GM12878 (cell line): ENCODE measurements around the gene BAG3. TPM values are rescaled to one million over a fixed set of nuclear protein-coding genes. Genes with fewer than 3 reads are reported as not detected.

Experiments
- ATF7 ChIP-seq: fragments of 450-650 bp; IDR thresholded peaks from 2 replicates; pipeline ENCODE4 v1.6.1; 2016; ENCODE audit warnings: low read depth, mild to moderate bottlenecking
- EP300 ChIP-seq, 2 experiments: fragments of 150-350 bp in 1 of 2; IDR thresholded peaks; 2 replicates each; pipeline ENCODE4 v1.6.1; 2011 to 2012; ENCODE audit warnings: low read depth in 2 of 2, low read length in 2 of 2, borderline replicate concordance in 1 of 2, improper control_type of control experiment in 1 of 2, inconsistent platforms in 1 of 2; ENCODE audit not compliant: control insufficient read depth in 1 of 2
- FOXK2 ChIP-seq: fragments of 450-650 bp; IDR thresholded peaks from 2 replicates; pipeline ENCODE4 v1.6.1; 2017; ENCODE audit warnings: mild to moderate bottlenecking, moderate library complexity
- LARP7 ChIP-seq: fragments of 450-650 bp; IDR thresholded peaks from 2 replicates; pipeline ENCODE4 v1.6.1; 2017; ENCODE audit warnings: mild to moderate bottlenecking
- MEF2A ChIP-seq: IDR thresholded peaks from 2 replicates; pipeline ENCODE4 v1.6.1; 2011; ENCODE audit warnings: low read depth, mild to moderate bottlenecking, low read length, moderate library complexity; ENCODE audit not compliant: insufficient read depth
- RAD51 ChIP-seq: fragments of 450-650 bp; IDR thresholded peaks from 2 replicates; pipeline ENCODE4 v1.6.1; 2016; ENCODE audit warnings: moderate library complexity, mild to moderate bottlenecking, inconsistent platforms
- SIX5 ChIP-seq: IDR thresholded peaks from 2 replicates; pipeline ENCODE4 v1.6.1; 2011; ENCODE audit warnings: mild to moderate bottlenecking, low read depth, low read length, moderate library complexity; ENCODE audit not compliant: severe bottlenecking
- SMAD1 ChIP-seq: fragments of 450-650 bp; IDR thresholded peaks from 2 replicates; pipeline ENCODE4 v1.6.1; 2018; ENCODE audit warnings: mild to moderate bottlenecking, low read depth; ENCODE audit not compliant: partially characterized antibody
- SREBF1 ChIP-seq: IDR thresholded peaks from 2 replicates; pipeline ENCODE4 v1.6.1; 2012; ENCODE audit warnings: mild to moderate bottlenecking, low read length
- ZNF207 ChIP-seq: fragments of 450-650 bp; IDR thresholded peaks from 2 replicates; pipeline ENCODE4 v1.6.1; 2014; ENCODE audit warnings: antibody characterized with exemption, mild to moderate bottlenecking, borderline replicate concordance
- polyA plus RNA-seq, 11 experiments: library from polyadenylated mRNA; depleted of rRNA in 4 of 11; unstranded in 6 of 11; stranded (reverse) in 5 of 11; fragments of >200 nt; fragmentation: Nextera tagmentation in 4 of 11; fragmentation: Illumina TruSeq in 1 of 11; extraction: Ambion mirVana in 4 of 11; extraction: Trizol in 1 of 11; gene quantifications; 1 replicate in 1 of 11; 2 replicates in 10 of 11; pipeline versions ENCODE4 v1.2.1 to v1.2.3, GENCODE V29; 2011 to 2016; ENCODE audit warnings: inconsistent platforms in 2 of 11, missing spikeins in 2 of 11, low read depth in 1 of 11
- total RNA-seq, 4 experiments: library from RNA; depleted of rRNA in 3 of 4; stranded (reverse); fragments of >200 nt in 3 of 4; fragmentation: Illumina TruSeq in 1 of 4; extraction: Trizol in 1 of 4; gene quantifications; 2 replicates each; pipeline versions ENCODE4 v1.2.1 to v1.2.3, GENCODE V29; 2013 to 2021
- TF ChIP-seq, protein P1 (sequence below): IDR thresholded peaks from 2 replicates; pipeline ENCODE4 v1.6.1; 2012; ENCODE audit warnings: low read depth, low read length, improper control_type of control experiment
- TF ChIP-seq, protein P2 (sequence below): fragments of 450-650 bp; IDR thresholded peaks from 2 replicates; pipeline ENCODE4 v1.6.1; 2018; ENCODE audit warnings: mild to moderate bottlenecking, low read depth, moderate library complexity; ENCODE audit not compliant: partially characterized antibody

Gene BAG3
- total and polyA plus RNA-seq, 10 of the 15 experiments (the other 5 are each of a cell fraction or from before 2014, with no cell fraction given): 0.71 to 14.1 (median 4.3) TPM

DNA sequence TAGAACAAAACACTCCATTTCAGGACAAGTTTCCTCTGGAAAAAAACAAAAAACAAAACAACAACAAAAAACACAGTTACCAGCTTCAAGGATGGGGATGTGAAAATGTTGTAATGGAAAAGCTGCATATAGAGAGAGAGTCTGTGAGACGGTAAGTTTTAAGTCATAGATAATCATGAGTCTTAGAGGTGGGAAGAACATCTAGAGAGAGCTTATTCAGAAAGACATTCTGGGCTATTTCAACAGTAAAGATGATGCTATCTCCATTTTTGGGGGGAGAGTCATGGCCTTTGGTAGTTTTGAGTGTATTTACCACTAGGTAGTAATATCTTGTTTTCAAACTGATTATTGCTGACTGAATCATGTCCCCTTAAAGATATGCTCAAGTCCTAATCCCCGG, 51.4 kb downstream of the BAG3 start (continued):
- peak; percentile 14 to 59; a peak in 1 of 4 replicates for TF ChIP-seq EP300 (IDR thresholded peaks at IDR 0.05; ENCODE audit: borderline replicate concordance in 1 of 2, control insufficient read depth in 1 of 2, low read depth in 2 of 2, low read length in 2 of 2)
- TF ChIP-seq MEF2A: peak; percentile 77
- TF ChIP-seq SMAD1: peak; percentile 33
- TF ChIP-seq RAD51: no peak; the same call in 1 of the 2 replicates
- no peak for TF ChIP-seq SIX5
- no peak for TF ChIP-seq FOXK2
- peak; percentile 85 for TF ChIP-seq ATF7
- TF ChIP-seq SREBF1: no peak
- TF ChIP-seq ZNF207: no peak
- no peak for TF ChIP-seq LARP7
- TF ChIP-seq, protein P1, sequence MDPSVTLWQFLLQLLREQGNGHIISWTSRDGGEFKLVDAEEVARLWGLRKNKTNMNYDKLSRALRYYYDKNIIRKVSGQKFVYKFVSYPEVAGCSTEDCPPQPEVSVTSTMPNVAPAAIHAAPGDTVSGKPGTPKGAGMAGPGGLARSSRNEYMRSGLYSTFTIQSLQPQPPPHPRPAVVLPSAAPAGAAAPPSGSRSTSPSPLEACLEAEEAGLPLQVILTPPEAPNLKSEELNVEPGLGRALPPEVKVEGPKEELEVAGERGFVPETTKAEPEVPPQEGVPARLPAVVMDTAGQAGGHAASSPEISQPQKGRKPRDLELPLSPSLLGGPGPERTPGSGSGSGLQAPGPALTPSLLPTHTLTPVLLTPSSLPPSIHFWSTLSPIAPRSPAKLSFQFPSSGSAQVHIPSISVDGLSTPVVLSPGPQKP: no peak
- TF ChIP-seq, protein P2, sequence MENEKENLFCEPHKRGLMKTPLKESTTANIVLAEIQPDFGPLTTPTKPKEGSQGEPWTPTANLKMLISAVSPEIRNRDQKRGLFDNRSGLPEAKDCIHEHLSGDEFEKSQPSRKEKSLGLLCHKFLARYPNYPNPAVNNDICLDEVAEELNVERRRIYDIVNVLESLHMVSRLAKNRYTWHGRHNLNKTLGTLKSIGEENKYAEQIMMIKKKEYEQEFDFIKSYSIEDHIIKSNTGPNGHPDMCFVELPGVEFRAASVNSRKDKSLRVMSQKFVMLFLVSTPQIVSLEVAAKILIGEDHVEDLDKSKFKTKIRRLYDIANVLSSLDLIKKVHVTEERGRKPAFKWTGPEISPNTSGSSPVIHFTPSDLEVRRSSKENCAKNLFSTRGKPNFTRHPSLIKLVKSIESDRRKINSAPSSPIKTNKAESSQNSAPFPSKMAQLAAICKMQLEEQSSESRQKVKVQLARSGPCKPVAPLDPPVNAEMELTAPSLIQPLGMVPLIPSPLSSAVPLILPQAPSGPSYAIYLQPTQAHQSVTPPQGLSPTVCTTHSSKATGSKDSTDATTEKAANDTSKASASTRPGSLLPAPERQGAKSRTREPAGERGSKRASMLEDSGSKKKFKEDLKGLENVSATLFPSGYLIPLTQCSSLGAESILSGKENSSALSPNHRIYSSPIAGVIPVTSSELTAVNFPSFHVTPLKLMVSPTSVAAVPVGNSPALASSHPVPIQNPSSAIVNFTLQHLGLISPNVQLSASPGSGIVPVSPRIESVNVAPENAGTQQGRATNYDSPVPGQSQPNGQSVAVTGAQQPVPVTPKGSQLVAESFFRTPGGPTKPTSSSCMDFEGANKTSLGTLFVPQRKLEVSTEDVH: no peak
